Neural cell (in vitro differentiated cells): Measurements from ENCODE around the gene PLEKHG7. TPM values are rescaled to one million over a fixed set of nuclear protein-coding genes. Genes with fewer than 3 reads are reported as not detected.

Experiments
- H2AFZ ChIP-seq: fragments of 200-600, 300-800 bp; sonication (generic), shearing (Covaris generic); 2 replicates; pipeline ENCODE4 v1.6.0; 2014; ENCODE audit warnings: low read depth, mild to moderate bottlenecking, antibody characterized with exemption, low read length, moderate library complexity
- H3F3A ChIP-seq: fragments of 200-600 bp; shearing (Covaris generic); 2 replicates; pipeline ENCODE4 v1.6.1; 2016; ENCODE audit warnings: mild to moderate bottlenecking, moderate library complexity, mixed read lengths, antibody characterized with exemption, low read length; ENCODE audit not compliant: insufficient read depth, poor library complexity, severe bottlenecking
- H3K27ac ChIP-seq: fragments of 200-600, 300-800 bp; sonication (generic), shearing (Covaris generic); 2 replicates; pipeline ENCODE4 v1.5.1; 2014; ENCODE audit warnings: mild to moderate bottlenecking, low read length, moderate library complexity
- H3K27me3 ChIP-seq: fragments of 300-800, 200-600 bp; sonication (generic), shearing (Covaris generic); 2 replicates; pipeline ENCODE4 v1.6.0; 2014; ENCODE audit warnings: mild to moderate bottlenecking, low read depth, low read length, moderate library complexity; ENCODE audit not compliant: insufficient read depth
- H3K36me3 ChIP-seq: fragments of 300-800, 200-600 bp; sonication (generic), shearing (Covaris generic); 2 replicates; pipeline ENCODE4 v1.5.1; 2014; ENCODE audit warnings: mild to moderate bottlenecking, antibody characterized with exemption, low read length, moderate library complexity; ENCODE audit not compliant: insufficient read depth
- H3K4me2 ChIP-seq: fragments of 300-800, 200-600 bp; sonication (generic), shearing (Covaris generic); 2 replicates; pipeline ENCODE4 v1.6.0; 2014; ENCODE audit warnings: mild to moderate bottlenecking, low read length
- H3K4me3 ChIP-seq: fragments of 300-800, 200-600 bp; sonication (generic), shearing (Covaris generic); 2 replicates; pipeline ENCODE4 v1.5.1; 2014; ENCODE audit warnings: mild to moderate bottlenecking, low read length, moderate library complexity
- H3K79me2 ChIP-seq: fragments of 200-600 bp; shearing (Covaris generic); replicated peaks from 2 replicates; pipeline ENCODE4 v1.6.0; 2014; ENCODE audit warnings: mild to moderate bottlenecking, low read length, moderate library complexity; ENCODE audit not compliant: insufficient read depth
- H3K9ac ChIP-seq: fragments of 300-800, 200-600 bp; sonication (generic), shearing (Covaris generic); 2 replicates; pipeline ENCODE4 v1.6.1; 2016; ENCODE audit warnings: mild to moderate bottlenecking, low read length, mixed read lengths
- H3K9me2 ChIP-seq: fragments of 200-600 bp; shearing (Covaris generic); 2 replicates; pipeline ENCODE4 v1.6.1; 2016; ENCODE audit warnings: mild to moderate bottlenecking, low read length, mixed read lengths; ENCODE audit not compliant: insufficient read depth
- H3K9me3 ChIP-seq: fragments of 200-600, 300-800 bp; sonication (generic), shearing (Covaris generic); 2 replicates; pipeline ENCODE4 v1.6.1; 2016; ENCODE audit warnings: mild to moderate bottlenecking, mixed run types, low read length, moderate library complexity, mixed read lengths
- H4K20me1 ChIP-seq: fragments of 200-600 bp; shearing (Covaris generic); 2 replicates; pipeline ENCODE4 v1.6.1; 2016; ENCODE audit warnings: mild to moderate bottlenecking, mixed run types; ENCODE audit not compliant: insufficient read depth
- CTCF ChIP-seq: fragments of 450-650 bp; IDR thresholded peaks from 2 replicates; pipeline ENCODE4 v1.5.1; 2014; ENCODE audit warnings: antibody characterized with exemption, mild to moderate bottlenecking, moderate library complexity; ENCODE audit not compliant: poor library complexity, severe bottlenecking
- EP300 ChIP-seq: fragments of 450-650 bp; conservative IDR thresholded peaks from 2 replicates; pipeline ENCODE4 v1.6.1; 2014; ENCODE audit warnings: antibody characterized with exemption, mild to moderate bottlenecking, moderate library complexity; ENCODE audit not compliant: poor library complexity, severe bottlenecking
- EZH2 ChIP-seq: fragments of 200-600, 300-800 bp; shearing (Covaris generic), sonication (generic); IDR thresholded peaks from 2 replicates; pipeline ENCODE4 v1.6.1; 2014; ENCODE audit warnings: antibody characterized with exemption, low read length, borderline replicate concordance, mild to moderate bottlenecking; ENCODE audit not compliant: insufficient read depth, poor library complexity, severe bottlenecking
- MXI1 ChIP-seq: fragments of 450-650 bp; conservative IDR thresholded peaks from 2 replicates; pipeline ENCODE4 v1.6.1; 2014; ENCODE audit warnings: antibody characterized with exemption, mild to moderate bottlenecking; ENCODE audit not compliant: poor library complexity, severe bottlenecking
- POLR2AphosphoS5 ChIP-seq: IDR thresholded peaks from 2 replicates; pipeline ENCODE4 v1.6.1; 2012
- RAD21 ChIP-seq: fragments of 450-650 bp; conservative IDR thresholded peaks from 2 replicates; pipeline ENCODE4 v1.6.1; 2014; ENCODE audit warnings: antibody characterized with exemption, mild to moderate bottlenecking, moderate library complexity
- REST ChIP-seq: IDR thresholded peaks from 2 replicates; pipeline ENCODE4 v1.6.1; 2012; ENCODE audit warnings: borderline replicate concordance
- SMC3 ChIP-seq: fragments of 450-650 bp; conservative IDR thresholded peaks from 2 replicates; pipeline ENCODE4 v1.6.1; 2014; ENCODE audit warnings: antibody characterized with exemption, mild to moderate bottlenecking, moderate library complexity; ENCODE audit not compliant: poor library complexity
- TAF1 ChIP-seq: IDR thresholded peaks from 2 replicates; pipeline ENCODE4 v1.6.1; 2012; ENCODE audit warnings: low read depth
- polyA plus RNA-seq: library from polyadenylated mRNA; depleted of rRNA; stranded (reverse); fragments of >200 nt; gene quantifications from 2 replicates; pipeline ENCODE4 v1.2.3, GENCODE V29; 2014

Gene PLEKHG7
- polyA plus RNA-seq, 1 donor from 2014 or later, result not detected

- Histone ChIP-seq H4K20me1 (no peaks in the 10 kb centered on the region), H3K79me2 (no peaks in the 10 kb centered on the region), H3K36me3 (no peaks in the 10 kb centered on the region), H3F3A (no peaks in the 10 kb centered on the region), H2AFZ (no peak overlapping the region), H3K9me3 (no peaks in the 10 kb centered on the region), H3K9me2 (no peaks in the 10 kb centered on the region), H3K27me3 (no peaks in the 10 kb centered on the region), H3K4me3 (no peak overlapping the region), H3K9ac (no peak overlapping the region), H3K27ac (no peak overlapping the region), H3K4me2 (no peak overlapping the region)
- no peak for TF ChIP-seq EZH2
- no peak for TF ChIP-seq POLR2AphosphoS5
- TF ChIP-seq EP300, result no peak
- no peak for TF ChIP-seq RAD21
- TF ChIP-seq SMC3, result no peak
- TF ChIP-seq REST, result no peak
- no peak for TF ChIP-seq CTCF
- no peak for TF ChIP-seq MXI1
- no peak for TF ChIP-seq TAF1
Measured at GRCh38 chr12:92732216-92732615, 29.4 kb downstream of the PLEKHG7 start.

DNA sequence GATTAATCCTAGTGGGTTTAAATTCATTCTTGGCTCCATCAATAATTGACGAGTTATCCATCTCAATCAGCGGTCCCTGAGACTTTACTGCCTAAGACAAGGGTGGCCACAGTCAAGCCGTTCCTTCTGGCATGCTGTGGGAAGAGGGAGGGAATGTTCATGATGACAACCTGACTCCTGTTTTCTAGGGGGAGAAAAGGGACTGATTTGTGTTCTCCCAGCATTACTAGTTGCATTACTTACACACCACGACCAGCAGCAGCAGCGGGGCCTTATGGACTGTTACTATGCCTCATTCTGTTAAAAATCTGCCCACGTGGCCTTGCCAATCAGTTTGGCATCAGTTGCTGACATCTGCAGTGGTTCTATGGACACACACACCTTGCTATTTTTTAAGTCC, 29.9 kb downstream of the PLEKHG7 start:
- no peaks in the 10 kb centered on the region for H3K9me2 ChIP-seq
- H4K20me1 ChIP-seq, result no peaks in the 10 kb centered on the region
- H3K4me2 ChIP-seq, result no peak overlapping the region
- no peaks in the 10 kb centered on the region for H3K27me3 ChIP-seq
- no peak for TF ChIP-seq EZH2
- TF ChIP-seq EP300, result no peak
- TF ChIP-seq TAF1, result no peak
- no peak for TF ChIP-seq POLR2AphosphoS5
- no peak for TF ChIP-seq SMC3
- no peak for TF ChIP-seq RAD21
- TF ChIP-seq REST, result no peak
- no peak for TF ChIP-seq CTCF
- TF ChIP-seq MXI1, result no peak
- no peaks in the 10 kb centered on the region for H3K36me3 ChIP-seq
- H3F3A ChIP-seq, result no peaks in the 10 kb centered on the region
- H3K27ac ChIP-seq, result no peak overlapping the region
- H3K79me2 ChIP-seq, result no peaks in the 10 kb centered on the region
- H3K9ac ChIP-seq, result no peak overlapping the region
- H2AFZ ChIP-seq, result no peak overlapping the region
- no peak overlapping the region for H3K4me3 ChIP-seq
- no peaks in the 10 kb centered on the region for H3K9me3 ChIP-seq
